ENCODE measurements around the gene ATP11B. TPM values are rescaled to one million over a fixed set of nuclear protein-coding genes. Genes with fewer than 3 reads are reported as not detected.

The ATP11B gene
- total RNA-seq, 4 donors from 2014 or later = 59.0 to 117 (median 75.7) TPM

- DNase-seq (ENCODE audit: low spot score) = no peak
- ATAC-seq (ENCODE audit: low FRiP score) = no peak
- TF ChIP-seq CTCF (IDR thresholded peaks at IDR 0.05) = no peak
These were observed 132.6 kb downstream of the ATP11B start for GRCh38 chr3:182925944-182926337.

GRCh38 chr3:182935803-182936202, 142.5 kb downstream of the ATP11B start:
- no peak for DNase-seq (ENCODE audit: low spot score)
- no peak for TF ChIP-seq CTCF (IDR thresholded peaks at IDR 0.05)
- ATAC-seq (ENCODE audit: low FRiP score) = no peak

GRCh38 chr3:182936239-182936917, 143.1 kb downstream of the ATP11B start:
- no peak for TF ChIP-seq CTCF (IDR thresholded peaks at IDR 0.05)
- DNase-seq (ENCODE audit: low spot score) (no peak), ATAC-seq (ENCODE audit: low FRiP score) (no peak)

- ATAC-seq (ENCODE audit: low FRiP score) (no peak), DNase-seq (ENCODE audit: low spot score) (no peak)
These were observed 143.6 kb downstream of the ATP11B start for GRCh38 chr3:182936918-182937285.

GRCh38 chr3:182937293-182938051, 144.2 kb downstream of the ATP11B start:
- DNase-seq (ENCODE audit: low spot score) (no peak), ATAC-seq (ENCODE audit: low FRiP score) (no peak)
- TF ChIP-seq CTCF (IDR thresholded peaks at IDR 0.05) = no peak

More at GRCh38 chr3:182936918-182937285, 143.6 kb downstream of the ATP11B start:
- no peak for TF ChIP-seq CTCF (IDR thresholded peaks at IDR 0.05)

GRCh38 chr3:182940266-182940808, 147.0 kb downstream of the ATP11B start:
- no peak for DNase-seq (ENCODE audit: low spot score)
- TF ChIP-seq CTCF (IDR thresholded peaks at IDR 0.05) = no peak
- ATAC-seq (ENCODE audit: low FRiP score) = no peak

Data from omental fat pad (tissue), 4 donors.